ENCODE measurements around the gene OR4F17.
"Not testable (repeated sequence)": the region's sequence is repeated elsewhere in the genome, so short reads cannot be mapped to it uniquely, and the experiment has no call there.

Gene OR4F17

GRCh38 chr19:106804-107203 lies at the start of gene OR4F17:
TSS of gene OR4F17 (plus strand) at chr19:107104. CDS start at chr19:110679, 3,575 bp downstream.
- H3K9ac ChIP-seq (ENCODE audit: low read depth in 1 of 2, low read length in 2 of 2); H3K27ac ChIP-seq (ENCODE audit: low read depth, low read length); H3K4me3 ChIP-seq (ENCODE audit: low read depth in 1 of 2, low read length in 2 of 2); H3K4me1 ChIP-seq (ENCODE audit: control insufficient read depth in 1 of 2, insufficient read depth in 2 of 2, low read length in 2 of 2); H3K27me3 ChIP-seq (ENCODE audit: control insufficient read depth in 1 of 2, insufficient read depth in 2 of 2, low read length in 2 of 2); H3K9me3 ChIP-seq (ENCODE audit: control insufficient read depth in 1 of 2, low read length in 2 of 2); H3K36me3 ChIP-seq (ENCODE audit: control insufficient read depth in 1 of 2, insufficient read depth in 2 of 2, low read length in 2 of 2): not testable (repeated sequence)

GRCh38 chr19:70793-71192 lies 36.1 kb upstream of the OR4F17 start:
- H3K36me3 ChIP-seq (ENCODE audit: control insufficient read depth in 1 of 2, insufficient read depth in 2 of 2, low read length in 2 of 2); H3K9me3 ChIP-seq (ENCODE audit: control insufficient read depth in 1 of 2, low read length in 2 of 2); H3K27me3 ChIP-seq (ENCODE audit: control insufficient read depth in 1 of 2, insufficient read depth in 2 of 2, low read length in 2 of 2); H3K4me3 ChIP-seq (ENCODE audit: low read depth in 1 of 2, low read length in 2 of 2); H3K9ac ChIP-seq (ENCODE audit: low read depth in 1 of 2, low read length in 2 of 2); H3K27ac ChIP-seq (ENCODE audit: low read depth, low read length); H3K4me1 ChIP-seq (ENCODE audit: control insufficient read depth in 1 of 2, insufficient read depth in 2 of 2, low read length in 2 of 2): not testable (repeated sequence)

- not testable (repeated sequence) for H3K9me3 ChIP-seq (ENCODE audit: control insufficient read depth in 1 of 2, low read length in 2 of 2); H3K4me3 ChIP-seq (ENCODE audit: low read depth in 1 of 2, low read length in 2 of 2); H3K27me3 ChIP-seq (ENCODE audit: control insufficient read depth in 1 of 2, insufficient read depth in 2 of 2, low read length in 2 of 2); H3K4me1 ChIP-seq (ENCODE audit: control insufficient read depth in 1 of 2, insufficient read depth in 2 of 2, low read length in 2 of 2); H3K27ac ChIP-seq (ENCODE audit: low read depth, low read length); H3K9ac ChIP-seq (ENCODE audit: low read depth in 1 of 2, low read length in 2 of 2); H3K36me3 ChIP-seq (ENCODE audit: control insufficient read depth in 1 of 2, insufficient read depth in 2 of 2, low read length in 2 of 2)
Measured at GRCh38 chr19:82864-83263, 24.0 kb upstream of the OR4F17 start.

GRCh38 chr19:83626-84025 lies 23.3 kb upstream of the OR4F17 start:
- not testable (repeated sequence) for H3K27me3 ChIP-seq (ENCODE audit: control insufficient read depth in 1 of 2, insufficient read depth in 2 of 2, low read length in 2 of 2); H3K9me3 ChIP-seq (ENCODE audit: control insufficient read depth in 1 of 2, low read length in 2 of 2); H3K4me3 ChIP-seq (ENCODE audit: low read depth in 1 of 2, low read length in 2 of 2); H3K9ac ChIP-seq (ENCODE audit: low read depth in 1 of 2, low read length in 2 of 2); H3K27ac ChIP-seq (ENCODE audit: low read depth, low read length); H3K36me3 ChIP-seq (ENCODE audit: control insufficient read depth in 1 of 2, insufficient read depth in 2 of 2, low read length in 2 of 2); H3K4me1 ChIP-seq (ENCODE audit: control insufficient read depth in 1 of 2, insufficient read depth in 2 of 2, low read length in 2 of 2)

- not testable (repeated sequence) for H3K9ac ChIP-seq (ENCODE audit: low read depth in 1 of 2, low read length in 2 of 2); H3K36me3 ChIP-seq (ENCODE audit: control insufficient read depth in 1 of 2, insufficient read depth in 2 of 2, low read length in 2 of 2); H3K27ac ChIP-seq (ENCODE audit: low read depth, low read length); H3K4me3 ChIP-seq (ENCODE audit: low read depth in 1 of 2, low read length in 2 of 2); H3K9me3 ChIP-seq (ENCODE audit: control insufficient read depth in 1 of 2, low read length in 2 of 2); H3K4me1 ChIP-seq (ENCODE audit: control insufficient read depth in 1 of 2, insufficient read depth in 2 of 2, low read length in 2 of 2); H3K27me3 ChIP-seq (ENCODE audit: control insufficient read depth in 1 of 2, insufficient read depth in 2 of 2, low read length in 2 of 2)
Measured at GRCh38 chr19:90678-91077, 16.2 kb upstream of the OR4F17 start.

- not testable (repeated sequence) for H3K9me3 ChIP-seq (ENCODE audit: control insufficient read depth in 1 of 2, low read length in 2 of 2); H3K27ac ChIP-seq (ENCODE audit: low read depth, low read length)
Measured at GRCh38 chr19:94794-95193, 12.1 kb upstream of the OR4F17 start.

GRCh38 chr19:97647-98046 lies 9.3 kb upstream of the OR4F17 start:
- not testable (repeated sequence) for H3K27ac ChIP-seq (ENCODE audit: low read depth, low read length); H3K9ac ChIP-seq (ENCODE audit: low read depth in 1 of 2, low read length in 2 of 2); H3K27me3 ChIP-seq (ENCODE audit: control insufficient read depth in 1 of 2, insufficient read depth in 2 of 2, low read length in 2 of 2); H3K36me3 ChIP-seq (ENCODE audit: control insufficient read depth in 1 of 2, insufficient read depth in 2 of 2, low read length in 2 of 2); H3K9me3 ChIP-seq (ENCODE audit: control insufficient read depth in 1 of 2, low read length in 2 of 2); H3K4me3 ChIP-seq (ENCODE audit: low read depth in 1 of 2, low read length in 2 of 2); H3K4me1 ChIP-seq (ENCODE audit: control insufficient read depth in 1 of 2, insufficient read depth in 2 of 2, low read length in 2 of 2)

More at GRCh38 chr19:94794-95193, 12.1 kb upstream of the OR4F17 start:
- H3K4me1 ChIP-seq (ENCODE audit: control insufficient read depth in 1 of 2, insufficient read depth in 2 of 2, low read length in 2 of 2); H3K4me3 ChIP-seq (ENCODE audit: low read depth in 1 of 2, low read length in 2 of 2); H3K27me3 ChIP-seq (ENCODE audit: control insufficient read depth in 1 of 2, insufficient read depth in 2 of 2, low read length in 2 of 2); H3K36me3 ChIP-seq (ENCODE audit: control insufficient read depth in 1 of 2, insufficient read depth in 2 of 2, low read length in 2 of 2); H3K9ac ChIP-seq (ENCODE audit: low read depth in 1 of 2, low read length in 2 of 2): not testable (repeated sequence)

- not testable (repeated sequence) for H3K36me3 ChIP-seq (ENCODE audit: control insufficient read depth in 1 of 2, insufficient read depth in 2 of 2, low read length in 2 of 2); H3K9ac ChIP-seq (ENCODE audit: low read depth in 1 of 2, low read length in 2 of 2); H3K9me3 ChIP-seq (ENCODE audit: control insufficient read depth in 1 of 2, low read length in 2 of 2); H3K4me3 ChIP-seq (ENCODE audit: low read depth in 1 of 2, low read length in 2 of 2); H3K27ac ChIP-seq (ENCODE audit: low read depth, low read length); H3K4me1 ChIP-seq (ENCODE audit: control insufficient read depth in 1 of 2, insufficient read depth in 2 of 2, low read length in 2 of 2); H3K27me3 ChIP-seq (ENCODE audit: control insufficient read depth in 1 of 2, insufficient read depth in 2 of 2, low read length in 2 of 2)
Measured at GRCh38 chr19:120443-121140, 13.7 kb downstream of the OR4F17 start.

All from duodenal mucosa (tissue), 2 donors.